K562 (cell line): ENCODE measurements around the gene ZBTB49. TPM values are rescaled to one million over a fixed set of nuclear protein-coding genes. Genes with fewer than 3 reads are reported as not detected.
A peak's percentile ranks its signal among the peaks of the same experiment; 100 is the strongest.

ENCODE experiments used
- ATF1 ChIP-seq, 2 experiments: fragments of 450-650 bp in 1 of 2; IDR thresholded peaks; 2 replicates each; pipeline ENCODE4 v1.6.1; 2016; ENCODE audit warnings: missing compliant biosample characterization in 1 of 2, missing genetic modification characterization in 1 of 2
- BRD9 ChIP-seq: fragments of 450-650 bp; IDR thresholded peaks from 2 replicates; pipeline ENCODE4 v1.6.1; 2018; ENCODE audit warnings: low read depth; ENCODE audit not compliant: partially characterized antibody
- CEBPB ChIP-seq: fragments of 450-650 bp; IDR thresholded peaks from 2 replicates; pipeline ENCODE4 v1.6.1; 2016; ENCODE audit warnings: missing genetic modification characterization, missing compliant biosample characterization
- GATAD2B ChIP-seq: fragments of 450-650 bp; IDR thresholded peaks from 2 replicates; pipeline ENCODE4 v1.6.1; 2017; ENCODE audit warnings: mild to moderate bottlenecking, borderline replicate concordance
- GTF2B ChIP-seq: IDR thresholded peaks from 2 replicates; pipeline ENCODE4 v1.6.1; 2011; ENCODE audit not compliant: insufficient read length; ENCODE audit errors: extremely low read depth
- NUFIP1 ChIP-seq: fragments of 450-650 bp; IDR thresholded peaks from 2 replicates; pipeline ENCODE4 v1.6.1; 2018; ENCODE audit not compliant: partially characterized antibody
- PCBP2 ChIP-seq: fragments of 200-400 bp; formaldehyde crosslinking; IDR thresholded peaks from 2 replicates; pipeline ENCODE4 v1.6.1; 2018; ENCODE audit warnings: low read length, low read depth, mild to moderate bottlenecking, moderate library complexity; ENCODE audit not compliant: poor library complexity, severe bottlenecking
- ZNF24 ChIP-seq: fragments of 450-650 bp; IDR thresholded peaks from 2 replicates; pipeline ENCODE4 v1.6.1; 2016
- ZNF318 ChIP-seq, 2 experiments: fragments of 450-650 bp; IDR thresholded peaks; 2 replicates each; pipeline ENCODE4 v1.6.1; 2016; ENCODE audit warnings: mild to moderate bottlenecking in 2 of 2, borderline replicate concordance in 1 of 2, low read depth in 1 of 2, moderate library complexity in 1 of 2
- ZNF79 ChIP-seq: fragments of 250-450 bp; sonication (Bioruptor Pico); IDR thresholded peaks from 2 replicates; pipeline ENCODE4 v1.4.0; 2020; ENCODE audit warnings: low read depth, mild to moderate bottlenecking, moderate library complexity
- polyA plus RNA-seq, 8 experiments: library from polyadenylated mRNA; depleted of rRNA in 4 of 8; stranded (reverse) in 5 of 8; unstranded in 3 of 8; fragments of >200 nt; fragmentation: Nextera tagmentation in 2 of 8; fragmentation: Illumina TruSeq in 1 of 8; extraction: Ambion mirVana in 2 of 8; extraction: Trizol in 1 of 8; gene quantifications; 2 replicates each; pipeline versions ENCODE4 v1.2.1 to v1.2.3, GENCODE V29; 2011 to 2014; ENCODE audit warnings: inconsistent platforms in 1 of 8, missing spikeins in 1 of 8
- total RNA-seq, 7 experiments: library from RNA; depleted of rRNA in 6 of 7; stranded (reverse); fragments of >200 nt in 6 of 7; fragmentation: Illumina TruSeq in 2 of 7; extraction: Trizol in 2 of 7; gene quantifications; 2 replicates each; pipeline versions ENCODE4 v1.2.1 to v1.2.3, GENCODE V29; 2011 to 2021; ENCODE audit warnings: low replicate concordance in 1 of 7

Gene ZBTB49
- total and polyA plus RNA-seq, 9 of the 15 experiments (the other 6 are each of a cell fraction or from before 2014, with no cell fraction given), result 0.49 to 8.0 (median 4.2) TPM

DNA sequence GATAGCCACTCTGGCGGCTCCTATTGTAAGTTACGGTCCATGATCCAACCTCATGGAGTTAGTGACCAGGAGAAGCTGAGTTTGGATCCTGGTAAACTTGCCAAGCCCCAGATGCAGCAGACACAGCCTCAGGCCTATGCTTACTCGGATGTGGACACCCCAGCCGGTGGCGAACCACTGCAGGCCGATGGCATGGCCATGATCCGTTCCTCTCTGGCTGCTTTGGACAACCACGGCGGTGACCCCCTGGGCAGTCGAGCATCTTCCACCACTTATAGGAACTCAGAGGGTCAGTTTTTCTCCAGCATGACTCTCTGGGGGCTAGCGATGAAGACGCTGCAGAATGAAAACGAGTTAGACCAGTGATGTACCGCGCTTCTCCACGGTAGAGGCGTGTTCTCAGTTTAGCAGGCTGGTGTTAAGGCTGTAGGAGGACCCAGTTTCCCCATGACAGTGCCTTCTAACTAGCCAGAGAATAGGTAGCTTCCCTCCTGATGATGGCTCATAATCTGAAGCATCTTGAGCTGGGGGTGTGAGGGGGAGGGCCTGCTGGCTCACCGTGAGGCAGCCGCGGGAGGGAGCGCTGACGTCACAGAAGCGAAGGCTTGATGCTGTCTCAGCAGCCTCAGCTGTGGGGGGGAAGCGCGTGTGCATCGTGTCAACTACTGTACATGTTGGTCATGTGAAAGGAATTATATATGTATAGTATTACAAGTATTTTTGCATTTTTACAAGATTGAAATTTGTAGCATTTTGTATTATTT is 31.1 kb downstream of the ZBTB49 start (continued):
- TF ChIP-seq ZNF318 (IDR thresholded peaks at IDR 0.05; ENCODE audit: borderline replicate concordance in 1 of 2, low read depth in 1 of 2), result no peak
- TF ChIP-seq PCBP2, result no peak
- no peak for TF ChIP-seq BRD9
- TF ChIP-seq ATF1 (CRISPR knock-in tag; IDR thresholded peaks at IDR 0.05), result no peak
- peak; percentile 70 for TF ChIP-seq ATF1 (tag; IDR thresholded peaks at IDR 0.05)
- no peak for TF ChIP-seq ZNF24
- TF ChIP-seq CEBPB (tag), result no peak
- no peak for TF ChIP-seq GATAD2B
- TF ChIP-seq GTF2B, result no peak
- no peak for TF ChIP-seq ZNF79 (CRISPR knock-in tag)
- TF ChIP-seq NUFIP1, result no peak
